ENCODE data around the gene NR6A1. TPM values are rescaled to one million over a fixed set of nuclear protein-coding genes. Genes with fewer than 3 reads are reported as not detected.
"Not testable (repeated sequence)": the region's sequence is repeated elsewhere in the genome, so short reads cannot be mapped to it uniquely, and the experiment has no call there.

The NR6A1 gene
- total RNA-seq, 2 donors from 2014 or later, result 0.71 to 4.6 TPM

GRCh38 chr9:124774129-124774978 is 3.2 kb upstream of the NR6A1 start:
- TF ChIP-seq CTCF (IDR thresholded peaks at IDR 0.05), result peak; percentile 71
- Histone ChIP-seq H3K27me3 (replicated peaks; ENCODE audit: insufficient read depth) (peaks cover 12% of the 10 kb centered on the region), H3K9me3 (no peaks in the 10 kb centered on the region), H3K4me1 (ENCODE audit: control insufficient read depth in 1 of 2, low read depth in 2 of 2) (peaks cover 12 to 38% of the 10 kb centered on the region in 2 donors), H3K4me3 (no peak overlapping the region), H3K36me3 (no peaks in the 10 kb centered on the region), H3K27ac (no peak overlapping the region)
- ATAC-seq (ENCODE audit: insufficient number of reproducible peaks, low FRiP score, low read depth) (no peak), DNase-seq (ENCODE audit: low spot score) (no peak)

- H3K4me1 ChIP-seq (ENCODE audit: control insufficient read depth in 1 of 2, low read depth in 2 of 2), result peaks cover 12 to 38% of the 10 kb centered on the region in 2 donors
- no peaks in the 10 kb centered on the region for H3K9me3 ChIP-seq
- TF ChIP-seq CTCF (IDR thresholded peaks at IDR 0.05), result no peak
- ATAC-seq (ENCODE audit: insufficient number of reproducible peaks, low FRiP score, low read depth) (no peak), DNase-seq (ENCODE audit: low spot score) (no peak)
- H3K36me3 ChIP-seq, result no peaks in the 10 kb centered on the region
- no peak overlapping the region for H3K27ac ChIP-seq
- H3K4me3 ChIP-seq, result no peak overlapping the region
- H3K27me3 ChIP-seq (replicated peaks; ENCODE audit: insufficient read depth), result peaks cover 12% of the 10 kb centered on the region
Observed at GRCh38 chr9:124773473-124774128, 2.5 kb upstream of the NR6A1 start.

GRCh38 chr9:124772877-124773276 is 1.8 kb upstream of the NR6A1 start:
- not testable (repeated sequence) for DNase-seq (ENCODE audit: low spot score); H3K9me3 ChIP-seq; H3K36me3 ChIP-seq; H3K4me3 ChIP-seq; ATAC-seq (ENCODE audit: insufficient number of reproducible peaks, low FRiP score, low read depth); H3K27ac ChIP-seq
- Histone ChIP-seq H3K4me1 (ENCODE audit: control insufficient read depth in 1 of 2, low read depth in 2 of 2) (peaks cover 12 to 38% of the 10 kb centered on the region in 2 donors), H3K27me3 (replicated peaks; ENCODE audit: insufficient read depth) (peaks cover 12% of the 10 kb centered on the region)

GRCh38 chr9:124771867-124772679 is 962 bp upstream of the NR6A1 start:
- DNase-seq (ENCODE audit: low spot score), result no peak
- peak; percentile 97 for TF ChIP-seq CTCF (IDR thresholded peaks at IDR 0.05)
- H3K4me1 ChIP-seq (ENCODE audit: control insufficient read depth in 1 of 2, low read depth in 2 of 2), result peaks cover 12 to 34% of the 10 kb centered on the region in 2 donors
- no peaks in the 10 kb centered on the region for H3K36me3 ChIP-seq
- ATAC-seq (ENCODE audit: insufficient number of reproducible peaks, low FRiP score, low read depth), result peak; percentile 26
- H3K9me3 ChIP-seq, result no peaks in the 10 kb centered on the region
- H3K27me3 ChIP-seq (replicated peaks; ENCODE audit: insufficient read depth), result peaks cover 12% of the 10 kb centered on the region
- H3K4me3 ChIP-seq, result peak overlapping the region; percentile 94
- no peak overlapping the region for H3K27ac ChIP-seq

GRCh38 chr9:124770359-124771020 is 621 bp downstream of the NR6A1 start:
- Histone ChIP-seq H3K27me3 (replicated peaks; ENCODE audit: insufficient read depth) (peaks cover 13% of the 10 kb centered on the region), H3K27ac (no peak overlapping the region), H3K4me1 (ENCODE audit: control insufficient read depth in 1 of 2, low read depth in 2 of 2) (peaks cover 8 to 25% of the 10 kb centered on the region in 2 donors), H3K36me3 (no peaks in the 10 kb centered on the region), H3K4me3 (peak overlapping the region; percentile 94), H3K9me3 (no peaks in the 10 kb centered on the region)
- no peak for TF ChIP-seq CTCF (IDR thresholded peaks at IDR 0.05)
- no peak for ATAC-seq (ENCODE audit: insufficient number of reproducible peaks, low FRiP score, low read depth)
- no peak for DNase-seq (ENCODE audit: low spot score)

All from thoracic aorta (tissue), 2 donors.